Fibroblast of skin of right quadriceps (primary cell): ENCODE results near the gene BANK1.

Source experiments
- DNase-seq: peaks from one replicate; pipeline ENCODE4 v3.0.0-alpha.2; 2013

The BANK1 gene

GRCh38 chr4:101967697-101968346 is 177.3 kb downstream of the BANK1 start:
- DNase-seq = peak; percentile 26

- no peak for DNase-seq
These were observed 177.8 kb downstream of the BANK1 start for GRCh38 chr4:101968364-101968763.

GRCh38 chr4:101969965-101970364 is 179.4 kb downstream of the BANK1 start:
- DNase-seq = no peak

- DNase-seq = no peak
These were observed 180.1 kb downstream of the BANK1 start for GRCh38 chr4:101970547-101971155.

GRCh38 chr4:101972791-101973190 is 182.3 kb downstream of the BANK1 start:
- DNase-seq = no peak

- peak; percentile 61 for DNase-seq
These were observed 182.8 kb downstream of the BANK1 start for GRCh38 chr4:101973361-101973760.

GRCh38 chr4:101977076-101977475 is 186.5 kb downstream of the BANK1 start:
- DNase-seq = peak; percentile 98

GRCh38 chr4:101981756-101982155 is 191.2 kb downstream of the BANK1 start:
- DNase-seq = no peak

- no peak for DNase-seq
These were observed 193.3 kb downstream of the BANK1 start for GRCh38 chr4:101983835-101984234.

GRCh38 chr4:101987623-101988243 is 197.2 kb downstream of the BANK1 start:
- DNase-seq = no peak

- DNase-seq = peak; percentile 19
These were observed 199.0 kb downstream of the BANK1 start for GRCh38 chr4:101989551-101989950.

GRCh38 chr4:101992446-101992845 is 201.9 kb downstream of the BANK1 start:
- no peak for DNase-seq

- DNase-seq = no peak
These were observed 202.7 kb downstream of the BANK1 start for GRCh38 chr4:101993002-101993841.

GRCh38 chr4:101993842-101994775 is 203.6 kb downstream of the BANK1 start:
- DNase-seq = no peak

- DNase-seq = no peak
These were observed 217.5 kb downstream of the BANK1 start for GRCh38 chr4:102007959-102008425.

GRCh38 chr4:102008711-102009110 is 218.2 kb downstream of the BANK1 start:
- no peak for DNase-seq

GRCh38 chr4:102022343-102022742 is 231.8 kb downstream of the BANK1 start:
- DNase-seq = no peak

GRCh38 chr4:102027961-102028360 is 237.4 kb downstream of the BANK1 start:
- DNase-seq = no peak

- no peak for DNase-seq
These were observed 240.9 kb downstream of the BANK1 start for GRCh38 chr4:102031406-102031805.

GRCh38 chr4:102036016-102036415 is 245.5 kb downstream of the BANK1 start:
- DNase-seq = no peak

GRCh38 chr4:102036619-102037376 is 246.3 kb downstream of the BANK1 start:
- peak; percentile 54 for DNase-seq
